SW 1271 (cell line): ENCODE measurements around the gene KCNB1.

Experiments used
- DNase-seq, 2 experiments: peaks; one replicate each; lab custom pipeline; 2025; lab: John Stamatoyannopoulos, UW

The KCNB1 gene

GRCh38 chr20:49388744-49389143 lies 93.7 kb downstream of the KCNB1 start:
- no peak for DNase-seq

GRCh38 chr20:49387581-49387939 lies 94.9 kb downstream of the KCNB1 start:
- DNase-seq = no peak

- DNase-seq = no peak
These were observed 95.5 kb downstream of the KCNB1 start for GRCh38 chr20:49386848-49387580.

GRCh38 chr20:49385465-49385864 lies 97.0 kb downstream of the KCNB1 start:
- DNase-seq = peak; percentile 15 to 62

GRCh38 chr20:49384437-49385434 lies 97.7 kb downstream of the KCNB1 start:
- peak in 1 of 2 experiments; percentile 54 for DNase-seq

- no peak for DNase-seq
These were observed 100.6 kb downstream of the KCNB1 start for GRCh38 chr20:49381558-49382493.

- DNase-seq = no peak
These were observed 102.1 kb downstream of the KCNB1 start for GRCh38 chr20:49380337-49380780.

GRCh38 chr20:49379338-49379737 lies 103.1 kb downstream of the KCNB1 start:
- no peak for DNase-seq

- no peak for DNase-seq
These were observed 105.1 kb downstream of the KCNB1 start for GRCh38 chr20:49377326-49377725.

- DNase-seq = no peak
These were observed 107.3 kb downstream of the KCNB1 start for GRCh38 chr20:49375170-49375569.

- no peak for DNase-seq
These were observed 110.3 kb downstream of the KCNB1 start for GRCh38 chr20:49372095-49372734.

- DNase-seq = no peak
These were observed 113.9 kb downstream of the KCNB1 start for GRCh38 chr20:49368596-49368995.

- no peak for DNase-seq
These were observed 115.4 kb downstream of the KCNB1 start for GRCh38 chr20:49367113-49367512.

- no peak for DNase-seq
These were observed 115.8 kb downstream of the KCNB1 start for GRCh38 chr20:49366687-49367086.

GRCh38 chr20:49361862-49362660 lies 120.4 kb downstream of the KCNB1 start:
- DNase-seq = no peak

- no peak for DNase-seq
These were observed 122.1 kb downstream of the KCNB1 start for GRCh38 chr20:49360242-49360968.

- DNase-seq = no peak
These were observed 125.8 kb downstream of the KCNB1 start for GRCh38 chr20:49356676-49357075.

GRCh38 chr20:49354673-49355072 lies 127.8 kb downstream of the KCNB1 start:
- DNase-seq = no peak

- DNase-seq = no peak
These were observed 129.1 kb downstream of the KCNB1 start for GRCh38 chr20:49353348-49353747.

GRCh38 chr20:49352751-49353150 lies 129.7 kb downstream of the KCNB1 start:
- DNase-seq = no peak
